HG03060 (cell line): Measurements from ENCODE around the gene NOP9.

Experiments
- ATAC-seq: cut with Tn5 transposase; IDR thresholded peaks from one replicate; pipeline ENCODE4 v1.9.1; 2021; ENCODE audit warnings: low read depth, moderate number of reproducible peaks; ENCODE audit not compliant: unreplicated experiment

NOP9 gene

GRCh38 chr14:24299255-24300191 is at the start of gene NOP9, which contains the start of gene DHRS1:
Gene NOP9, plus strand, starts transcription at chr14:24299850. Its CDS starts 105 bp downstream, at chr14:24299955.
Gene DHRS1, minus strand, starts transcription at chr14:24299780. Its CDS starts 674 bp downstream, at chr14:24299106.
- ATAC-seq: peak; percentile 42

GRCh38 chr14:24250354-24250753 is 49.3 kb upstream of the NOP9 start:
- ATAC-seq: no peak

- ATAC-seq: no peak
Measured at GRCh38 chr14:24251880-24252288, 47.8 kb upstream of the NOP9 start.

- ATAC-seq: no peak
Measured at GRCh38 chr14:24252289-24253124, 47.1 kb upstream of the NOP9 start.

GRCh38 chr14:24253936-24254335 is 45.7 kb upstream of the NOP9 start:
- no peak for ATAC-seq

- ATAC-seq: no peak
Measured at GRCh38 chr14:24254630-24255392, 44.8 kb upstream of the NOP9 start.

GRCh38 chr14:24255438-24255837 is 44.2 kb upstream of the NOP9 start:
- ATAC-seq: no peak

- no peak for ATAC-seq
Measured at GRCh38 chr14:24255931-24256711, 43.5 kb upstream of the NOP9 start.

GRCh38 chr14:24256960-24257359 is 42.7 kb upstream of the NOP9 start:
- no peak for ATAC-seq

- no peak for ATAC-seq
Measured at GRCh38 chr14:24258119-24258518, 41.5 kb upstream of the NOP9 start.

- ATAC-seq: no peak
Measured at GRCh38 chr14:24258548-24259265, 40.9 kb upstream of the NOP9 start.

GRCh38 chr14:24259282-24260025 is 40.2 kb upstream of the NOP9 start:
- ATAC-seq: no peak

- no peak for ATAC-seq
Measured at GRCh38 chr14:24260026-24260779, 39.4 kb upstream of the NOP9 start.

GRCh38 chr14:24260780-24261157 is 38.9 kb upstream of the NOP9 start:
- ATAC-seq: no peak

- no peak for ATAC-seq
Measured at GRCh38 chr14:24261256-24261968, 38.2 kb upstream of the NOP9 start.

- ATAC-seq: no peak
Measured at GRCh38 chr14:24261969-24262327, 37.7 kb upstream of the NOP9 start.
